NCI-H2081 treated with DMSO at 0.1 percent for 48 hours (cell line): ENCODE results near the gene PGLYRP2.
"Not testable (repeated sequence)": the region's sequence is repeated elsewhere in the genome, so short reads cannot be mapped to it uniquely, and the experiment has no call there.

Experiments
- DNase-seq: peaks from one replicate; lab custom pipeline; 2025; lab: John Stamatoyannopoulos, UW

The PGLYRP2 gene, protein sequence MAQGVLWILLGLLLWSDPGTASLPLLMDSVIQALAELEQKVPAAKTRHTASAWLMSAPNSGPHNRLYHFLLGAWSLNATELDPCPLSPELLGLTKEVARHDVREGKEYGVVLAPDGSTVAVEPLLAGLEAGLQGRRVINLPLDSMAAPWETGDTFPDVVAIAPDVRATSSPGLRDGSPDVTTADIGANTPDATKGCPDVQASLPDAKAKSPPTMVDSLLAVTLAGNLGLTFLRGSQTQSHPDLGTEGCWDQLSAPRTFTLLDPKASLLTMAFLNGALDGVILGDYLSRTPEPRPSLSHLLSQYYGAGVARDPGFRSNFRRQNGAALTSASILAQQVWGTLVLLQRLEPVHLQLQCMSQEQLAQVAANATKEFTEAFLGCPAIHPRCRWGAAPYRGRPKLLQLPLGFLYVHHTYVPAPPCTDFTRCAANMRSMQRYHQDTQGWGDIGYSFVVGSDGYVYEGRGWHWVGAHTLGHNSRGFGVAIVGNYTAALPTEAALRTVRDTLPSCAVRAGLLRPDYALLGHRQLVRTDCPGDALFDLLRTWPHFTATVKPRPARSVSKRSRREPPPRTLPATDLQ

DNA sequence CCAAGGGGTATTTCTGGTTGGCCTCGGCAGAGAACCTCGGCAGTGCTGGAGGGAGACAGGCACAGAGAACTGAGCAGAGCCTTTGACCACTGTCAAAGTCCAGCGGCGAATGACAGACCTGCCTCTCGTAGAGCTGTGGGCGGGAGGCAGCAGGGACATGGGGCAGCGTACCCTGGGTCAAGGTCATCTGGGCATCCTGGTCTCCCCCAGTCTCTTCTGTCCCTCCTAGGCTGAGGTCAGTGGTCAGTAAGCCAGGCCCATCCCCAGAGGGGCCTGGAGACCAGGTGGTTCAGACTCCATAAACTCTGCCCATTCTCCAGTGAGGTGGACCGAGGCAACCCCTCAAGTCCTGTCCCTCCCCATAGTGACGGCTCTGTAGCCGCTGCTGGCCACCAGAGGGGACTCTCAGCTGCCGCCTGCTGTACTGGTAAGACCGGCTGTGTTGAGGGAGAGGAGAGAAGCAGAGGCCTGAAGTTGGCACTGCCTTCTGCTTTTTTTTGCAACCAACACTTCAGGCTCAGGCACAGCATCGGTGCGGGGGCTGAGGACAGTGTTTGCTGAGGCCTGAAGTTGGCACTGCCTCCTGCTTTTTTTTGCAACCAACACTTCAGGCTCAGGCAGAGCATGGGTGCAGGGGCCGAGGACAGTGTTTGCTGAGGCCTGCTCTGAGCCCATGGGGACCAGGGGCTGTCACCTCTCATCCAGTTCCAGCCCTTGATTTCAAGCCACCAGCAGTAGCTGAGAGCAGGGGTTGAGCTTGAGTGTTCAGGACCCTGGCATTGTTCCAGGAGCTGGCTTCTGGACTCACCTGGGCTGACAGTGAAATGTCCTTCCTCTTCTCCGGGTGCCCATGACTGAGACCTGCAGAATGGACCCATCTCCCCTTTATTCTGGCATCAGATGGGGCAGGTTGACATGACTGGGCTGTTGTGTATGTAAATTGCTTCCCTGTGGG, at the start of gene PGLYRP2:
Gene PGLYRP2, minus strand, starts transcription at position 111 of the 955 bp plus-strand sequence. CDS start 130 bp downstream, outside the sequence.
- DNase-seq, result no peak

DNA sequence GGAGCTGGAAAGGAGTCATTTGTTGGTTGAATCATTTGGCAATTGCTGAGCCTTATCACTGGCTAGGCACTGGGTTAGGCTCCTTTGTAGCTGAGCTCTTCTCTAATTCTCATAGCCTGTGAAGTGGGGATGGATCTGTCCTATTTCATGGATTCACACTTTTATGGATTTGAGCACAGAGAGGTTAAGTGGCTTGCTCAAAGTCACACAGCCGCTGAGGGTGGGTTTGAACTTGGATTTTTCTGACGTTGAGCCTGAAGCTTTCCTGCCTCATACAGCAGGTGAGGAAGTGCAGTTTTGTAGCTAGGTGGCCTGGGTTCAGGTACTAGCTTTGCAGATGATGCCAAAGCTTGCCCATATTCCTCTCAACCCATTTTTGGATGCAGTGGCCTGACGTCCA, 48.4 kb upstream of the PGLYRP2 start:
- DNase-seq, result no peak

GRCh38 chr19:15526408-15526807, 47.1 kb upstream of the PGLYRP2 start:
- DNase-seq, result no peak

DNA sequence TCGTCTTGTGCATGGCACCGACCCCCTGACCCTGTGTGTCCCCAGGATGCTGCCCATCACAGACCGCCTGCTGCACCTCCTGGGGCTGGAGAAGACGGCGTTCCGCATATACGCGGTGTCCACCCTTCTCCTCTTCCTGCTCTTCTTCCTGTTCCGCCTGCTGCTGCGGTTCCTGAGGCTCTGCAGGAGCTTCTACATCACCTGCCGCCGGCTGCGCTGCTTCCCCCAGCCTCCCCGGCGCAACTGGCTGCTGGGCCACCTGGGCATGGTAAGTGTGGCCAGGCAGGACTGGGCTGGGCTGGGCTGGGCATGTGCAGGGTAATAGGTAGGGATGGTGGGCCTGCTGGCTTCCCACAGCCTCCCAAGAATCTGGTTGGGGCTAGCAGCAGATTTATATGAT, 46.0 kb upstream of the PGLYRP2 start:
- no peak for DNase-seq

DNA sequence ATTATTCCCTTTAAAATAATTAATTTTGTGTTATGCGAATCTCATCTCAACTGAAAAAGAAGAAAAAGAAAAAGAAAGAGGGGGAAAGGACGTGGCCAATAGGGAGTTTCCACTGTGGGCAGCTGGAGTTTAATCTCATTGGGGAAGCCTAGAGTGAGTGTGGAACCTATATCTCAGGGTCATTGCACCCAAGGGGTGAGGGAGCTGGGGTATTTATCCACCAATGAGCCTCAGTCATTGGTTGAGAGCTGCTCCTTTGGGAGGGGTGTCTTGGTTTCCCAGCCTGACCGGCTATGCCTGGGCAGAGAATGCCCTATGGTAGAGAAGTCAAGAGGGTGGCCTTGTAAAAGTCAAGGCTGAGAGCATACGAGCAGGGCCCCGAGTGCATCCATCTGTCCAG, 45.5 kb upstream of the PGLYRP2 start:
- DNase-seq, result no peak

DNA sequence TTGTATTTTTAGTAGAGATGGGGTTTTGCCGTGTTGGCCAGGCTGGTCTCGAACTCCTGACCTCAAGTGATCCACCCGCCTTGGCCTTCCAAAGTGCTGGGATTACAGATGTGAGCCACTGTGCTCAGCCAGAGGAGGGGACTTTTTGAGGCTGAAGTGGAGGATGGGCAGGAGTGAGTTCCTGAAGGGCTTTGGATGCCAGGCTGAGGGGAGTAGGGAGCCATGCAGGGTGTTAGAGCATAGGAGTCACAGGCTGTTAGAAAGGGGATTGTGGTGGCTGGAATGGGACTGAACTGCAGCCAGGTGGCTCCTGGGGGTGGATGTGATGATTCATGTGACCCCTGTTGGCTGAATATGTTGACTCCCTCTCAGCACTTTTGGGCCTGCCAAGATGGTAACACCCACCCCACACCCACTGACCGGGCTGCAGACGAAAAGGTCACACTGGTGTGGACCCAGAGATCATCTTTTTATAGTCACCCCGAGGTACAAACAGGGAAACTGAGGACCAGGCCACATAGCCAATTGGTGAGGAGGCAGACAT, 40.2 kb upstream of the PGLYRP2 start:
- DNase-seq, result no peak

DNA sequence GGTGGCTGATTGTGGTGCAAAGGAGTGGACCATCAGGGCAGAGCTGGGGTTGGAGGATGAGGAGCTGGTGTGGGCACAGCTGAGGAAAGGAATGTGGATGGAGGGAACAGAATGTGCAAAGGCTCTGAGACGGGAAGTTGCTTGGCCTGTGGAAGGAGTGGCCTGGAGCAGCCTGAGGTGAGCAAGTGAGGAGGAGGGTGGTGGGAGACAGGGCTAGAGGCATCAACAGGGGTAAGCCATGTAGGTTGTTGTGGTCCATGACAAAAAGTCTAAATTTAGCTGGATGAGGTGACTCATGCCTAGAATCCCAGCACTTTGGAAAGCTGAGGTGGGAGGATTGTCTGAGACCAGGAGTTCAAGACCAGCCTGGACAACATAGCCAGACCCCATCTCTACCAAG, 38.5 kb upstream of the PGLYRP2 start:
- DNase-seq, result no peak

- no peak for DNase-seq
Measured at GRCh38 chr19:15516363-15516762, 37.1 kb upstream of the PGLYRP2 start.

GRCh38 chr19:15515227-15515625, 35.9 kb upstream of the PGLYRP2 start:
- not testable (repeated sequence) for DNase-seq

- DNase-seq, result no peak
Measured at GRCh38 chr19:15511671-15512424, 32.5 kb upstream of the PGLYRP2 start.

GRCh38 chr19:15508035-15508710, 28.9 kb upstream of the PGLYRP2 start, which contains the start of gene CYP4F22:
CYP4F22 (plus strand) TSS chr19:15508525; CDS start chr19:15525337, 16,812 bp downstream.
- no peak for DNase-seq

DNA sequence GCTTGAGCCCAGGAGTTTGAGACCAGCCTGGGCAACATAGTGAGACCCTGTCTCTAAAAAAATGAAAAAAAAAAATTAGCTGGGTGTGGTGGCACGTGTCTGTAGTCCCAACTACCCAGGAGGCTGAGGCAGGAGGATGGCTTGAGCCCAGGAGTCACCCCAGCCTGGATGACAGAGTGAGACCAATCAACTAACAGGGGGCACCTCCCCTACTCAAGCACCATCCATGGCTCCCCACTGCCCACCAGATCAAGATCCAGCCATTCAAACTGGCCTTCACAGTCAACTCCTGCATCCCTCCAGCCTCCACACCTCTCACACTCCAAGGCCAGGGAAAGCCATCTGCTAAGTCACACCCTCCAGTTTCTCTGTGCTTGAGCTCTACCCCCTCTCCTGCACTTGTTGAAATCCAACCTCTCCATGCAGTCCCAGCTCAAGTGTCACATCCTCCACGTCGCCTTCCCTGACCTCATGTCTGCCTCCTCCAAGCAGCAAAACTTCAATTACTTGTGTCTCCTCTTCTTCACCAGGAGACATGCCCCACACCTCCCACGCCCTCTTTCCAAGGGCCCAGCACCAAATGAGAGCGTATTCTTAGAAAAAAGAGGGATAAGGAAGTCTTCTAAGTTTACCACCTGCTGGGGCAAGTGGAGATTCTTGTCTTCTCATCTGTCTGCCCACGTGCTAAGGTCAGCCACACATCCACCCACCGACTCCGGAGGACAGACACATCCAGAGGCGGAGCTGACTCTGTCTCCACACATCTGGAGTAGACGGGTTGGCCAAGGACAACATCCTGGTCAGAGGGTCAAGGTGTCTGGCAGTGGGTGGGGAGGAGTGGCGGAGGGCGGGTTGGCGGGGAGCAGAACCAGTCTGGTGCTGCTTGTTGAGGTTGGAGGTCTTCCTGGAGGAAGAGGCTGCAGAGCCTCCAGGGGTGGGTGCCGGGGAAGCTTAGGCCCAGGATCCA, 28.1 kb upstream of the PGLYRP2 start:
- DNase-seq, result no peak

DNA sequence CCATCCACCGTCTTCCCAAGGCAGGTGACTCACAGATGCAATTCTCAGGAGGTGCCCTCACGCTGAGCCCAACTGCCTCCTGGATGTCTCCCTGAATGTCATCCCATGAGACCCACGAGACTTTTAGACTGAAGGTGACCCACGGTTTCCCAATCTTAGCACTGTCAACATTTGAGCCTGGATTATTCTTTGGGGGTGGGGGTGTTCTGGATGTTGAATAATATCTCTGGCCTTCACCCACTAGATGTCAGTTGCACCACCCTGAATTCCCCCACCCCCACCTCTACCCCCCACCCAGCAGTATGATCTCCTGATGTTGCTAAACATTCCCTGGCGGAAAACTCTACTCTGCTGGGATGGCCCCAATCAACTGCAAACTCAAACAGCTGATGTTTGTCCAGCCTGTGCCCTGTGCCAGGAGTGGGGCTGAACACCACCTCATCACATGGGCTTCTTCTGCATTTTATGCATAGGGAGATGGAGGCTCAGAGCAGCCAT, 26.8 kb upstream of the PGLYRP2 start:
- no peak for DNase-seq

GRCh38 chr19:15502264-15502663, 23.0 kb upstream of the PGLYRP2 start:
- DNase-seq, result no peak

- no peak for DNase-seq
Measured at GRCh38 chr19:15501596-15501995, 22.3 kb upstream of the PGLYRP2 start.

DNA sequence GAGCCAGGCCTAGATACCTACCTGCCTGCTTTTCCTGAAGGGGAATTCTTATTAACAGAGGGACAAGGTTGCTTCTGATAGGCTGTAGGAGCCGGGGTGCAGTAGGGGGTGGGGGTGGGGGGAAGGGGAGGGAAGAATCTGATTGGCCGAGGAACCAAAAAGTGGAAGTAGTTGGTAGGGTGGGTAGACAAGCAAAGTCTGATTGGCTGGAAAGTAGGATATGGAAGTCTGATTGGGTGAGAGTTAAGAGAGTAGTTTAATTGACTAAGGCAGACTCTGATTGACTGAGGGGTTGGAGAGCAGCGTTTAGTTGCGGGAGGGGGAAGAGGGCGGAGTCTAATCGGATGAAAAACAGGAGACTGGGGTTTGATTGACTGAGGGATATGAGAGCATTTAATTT, 19.6 kb upstream of the PGLYRP2 start:
- no peak for DNase-seq

- DNase-seq, result no peak
Measured at GRCh38 chr19:15498156-15498858, 19.0 kb upstream of the PGLYRP2 start.

- DNase-seq, result no peak
Measured at GRCh38 chr19:15495151-15495550, 15.8 kb upstream of the PGLYRP2 start.
